ENCODE data around the gene TMEM255A. TPM values are rescaled to one million over a fixed set of nuclear protein-coding genes. Genes with fewer than 3 reads are reported as not detected.

The TMEM255A gene
- total and polyA plus RNA-seq, 2 of the 13 experiments (the other 11 are each of a cell fraction or from before 2014, with no cell fraction given), result 0.13 to 0.40 TPM

DNA sequence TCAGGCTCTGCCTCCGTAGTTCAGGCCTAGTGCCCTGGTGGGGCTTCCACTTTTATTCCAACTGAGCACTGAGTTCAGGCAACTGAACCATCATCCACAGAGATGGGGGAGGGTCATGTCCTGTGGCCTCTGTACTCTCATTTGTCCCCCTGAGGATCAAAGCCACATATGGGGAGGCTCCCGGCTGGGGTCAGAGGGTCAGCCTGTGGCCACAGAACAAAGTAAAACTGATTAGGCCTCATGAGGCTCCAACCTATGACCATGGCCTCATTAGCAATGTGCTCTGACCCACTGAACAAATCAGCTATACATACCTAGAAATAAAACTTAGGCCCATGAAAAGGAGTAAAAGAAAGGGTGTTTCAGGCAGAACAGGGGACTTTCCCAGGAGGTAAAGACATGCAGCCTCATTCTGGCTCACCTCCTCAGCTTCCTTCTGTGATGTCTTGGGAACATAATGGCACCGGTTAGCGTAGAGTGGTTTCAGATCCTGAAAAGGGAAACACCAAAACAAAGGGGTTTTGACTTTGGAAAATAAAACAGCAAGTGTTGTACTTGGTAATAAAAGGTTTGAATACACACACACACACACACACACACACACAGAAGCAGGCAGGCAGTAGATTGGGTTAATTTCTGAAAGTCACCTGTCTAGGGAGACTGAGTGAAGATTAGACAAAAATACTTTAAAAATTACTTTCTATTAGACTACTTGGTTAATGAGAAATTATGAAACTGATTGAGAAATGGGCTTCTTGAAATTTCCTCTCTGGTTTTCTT, 24.3 kb downstream of the TMEM255A start (continued):
- 0 out of 2 replicates have a peak, but pooled peaks have one; percentile 17 for TF ChIP-seq PHF8 (CRISPR knock-in tag; IDR thresholded peaks at IDR 0.05)
- no peak for TF ChIP-seq ZNF235 (CRISPR knock-in tag; IDR thresholded peaks at IDR 0.05; ENCODE audit: borderline replicate concordance)
- TF ChIP-seq HDAC2 (CRISPR knock-in tag; IDR thresholded peaks at IDR 0.05), result peak; percentile 44; the same call in 1 of the 2 replicates
- TF ChIP-seq, protein P1, sequence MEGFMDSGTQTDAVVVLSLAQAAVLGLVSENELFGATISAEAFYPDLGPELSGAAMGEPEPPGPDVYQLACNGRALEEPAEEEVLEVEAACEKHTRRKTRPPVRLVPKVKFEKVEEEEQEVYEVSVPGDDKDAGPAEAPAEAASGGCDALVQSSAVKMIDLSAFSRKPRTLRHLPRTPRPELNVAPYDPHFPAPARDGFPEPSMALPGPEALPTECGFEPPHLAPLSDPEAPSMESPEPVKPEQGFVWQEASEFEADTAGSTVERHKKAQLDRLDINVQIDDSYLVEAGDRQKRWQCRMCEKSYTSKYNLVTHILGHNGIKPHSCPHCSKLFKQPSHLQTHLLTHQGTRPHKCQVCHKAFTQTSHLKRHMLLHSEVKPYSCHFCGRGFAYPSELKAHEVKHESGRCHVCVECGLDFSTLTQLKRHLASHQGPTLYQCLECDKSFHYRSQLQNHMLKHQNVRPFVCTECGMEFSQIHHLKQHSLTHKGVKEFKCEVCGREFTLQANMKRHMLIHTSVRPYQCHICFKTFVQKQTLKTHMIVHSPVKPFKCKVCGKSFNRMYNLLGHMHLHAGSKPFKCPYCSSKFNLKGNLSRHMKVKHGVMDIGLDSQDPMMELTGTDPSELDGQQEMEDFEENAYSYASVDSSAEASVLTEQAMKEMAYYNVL (CRISPR knock-in tag; IDR thresholded peaks at IDR 0.05; ENCODE audit: borderline replicate concordance), result peak; percentile 61; the same call in 1 of the 2 replicates
- no peak for TF ChIP-seq ZNF343 (CRISPR knock-in tag; IDR thresholded peaks at IDR 0.05)
- TF ChIP-seq, protein P2, sequence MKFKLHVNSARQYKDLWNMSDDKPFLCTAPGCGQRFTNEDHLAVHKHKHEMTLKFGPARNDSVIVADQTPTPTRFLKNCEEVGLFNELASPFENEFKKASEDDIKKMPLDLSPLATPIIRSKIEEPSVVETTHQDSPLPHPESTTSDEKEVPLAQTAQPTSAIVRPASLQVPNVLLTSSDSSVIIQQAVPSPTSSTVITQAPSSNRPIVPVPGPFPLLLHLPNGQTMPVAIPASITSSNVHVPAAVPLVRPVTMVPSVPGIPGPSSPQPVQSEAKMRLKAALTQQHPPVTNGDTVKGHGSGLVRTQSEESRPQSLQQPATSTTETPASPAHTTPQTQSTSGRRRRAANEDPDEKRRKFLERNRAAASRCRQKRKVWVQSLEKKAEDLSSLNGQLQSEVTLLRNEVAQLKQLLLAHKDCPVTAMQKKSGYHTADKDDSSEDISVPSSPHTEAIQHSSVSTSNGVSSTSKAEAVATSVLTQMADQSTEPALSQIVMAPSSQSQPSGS (CRISPR knock-in tag; IDR thresholded peaks at IDR 0.05), result 0 out of 2 replicates have a peak, but pooled peaks have one; percentile 22
- TF ChIP-seq ZNF761 (CRISPR knock-in tag; conservative IDR thresholded peaks at IDR 0.05), result no peak
- TF ChIP-seq KAT8 (CRISPR knock-in tag; IDR thresholded peaks at IDR 0.05), result no peak
- peak; percentile 35; the same call in 1 of the 2 replicates for TF ChIP-seq SRF (IDR thresholded peaks at IDR 0.05; ENCODE audit: low read depth, low read length)
- TF ChIP-seq ZNF292 (CRISPR knock-in tag; IDR thresholded peaks at IDR 0.05; ENCODE audit: borderline replicate concordance, low read depth), result 0 out of 2 replicates have a peak, but pooled peaks have one; percentile 26
- TF ChIP-seq PCBP2 (optimal IDR thresholded peaks at IDR 0.05; ENCODE audit: low read depth, low read length, poor library complexity, severe bottlenecking), result no peak
- TF ChIP-seq NCOR1 (IDR thresholded peaks at IDR 0.05; ENCODE audit: borderline replicate concordance, low read length), result peak; percentile 72
- TF ChIP-seq, protein P3, sequence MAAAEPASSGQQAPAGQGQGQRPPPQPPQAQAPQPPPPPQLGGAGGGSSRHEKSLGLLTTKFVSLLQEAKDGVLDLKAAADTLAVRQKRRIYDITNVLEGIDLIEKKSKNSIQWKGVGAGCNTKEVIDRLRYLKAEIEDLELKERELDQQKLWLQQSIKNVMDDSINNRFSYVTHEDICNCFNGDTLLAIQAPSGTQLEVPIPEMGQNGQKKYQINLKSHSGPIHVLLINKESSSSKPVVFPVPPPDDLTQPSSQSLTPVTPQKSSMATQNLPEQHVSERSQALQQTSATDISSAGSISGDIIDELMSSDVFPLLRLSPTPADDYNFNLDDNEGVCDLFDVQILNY (CRISPR knock-in tag; conservative IDR thresholded peaks at IDR 0.05), result no peak
- peak; percentile 62 for TF ChIP-seq ZMYM4 (CRISPR knock-in tag; IDR thresholded peaks at IDR 0.05)
- no peak for TF ChIP-seq EED (CRISPR knock-in tag; IDR thresholded peaks at IDR 0.05)
- TF ChIP-seq HNRNPH1 (optimal IDR thresholded peaks at IDR 0.05; ENCODE audit: low read depth, low read length), result no peak
- TF ChIP-seq, protein P4, sequence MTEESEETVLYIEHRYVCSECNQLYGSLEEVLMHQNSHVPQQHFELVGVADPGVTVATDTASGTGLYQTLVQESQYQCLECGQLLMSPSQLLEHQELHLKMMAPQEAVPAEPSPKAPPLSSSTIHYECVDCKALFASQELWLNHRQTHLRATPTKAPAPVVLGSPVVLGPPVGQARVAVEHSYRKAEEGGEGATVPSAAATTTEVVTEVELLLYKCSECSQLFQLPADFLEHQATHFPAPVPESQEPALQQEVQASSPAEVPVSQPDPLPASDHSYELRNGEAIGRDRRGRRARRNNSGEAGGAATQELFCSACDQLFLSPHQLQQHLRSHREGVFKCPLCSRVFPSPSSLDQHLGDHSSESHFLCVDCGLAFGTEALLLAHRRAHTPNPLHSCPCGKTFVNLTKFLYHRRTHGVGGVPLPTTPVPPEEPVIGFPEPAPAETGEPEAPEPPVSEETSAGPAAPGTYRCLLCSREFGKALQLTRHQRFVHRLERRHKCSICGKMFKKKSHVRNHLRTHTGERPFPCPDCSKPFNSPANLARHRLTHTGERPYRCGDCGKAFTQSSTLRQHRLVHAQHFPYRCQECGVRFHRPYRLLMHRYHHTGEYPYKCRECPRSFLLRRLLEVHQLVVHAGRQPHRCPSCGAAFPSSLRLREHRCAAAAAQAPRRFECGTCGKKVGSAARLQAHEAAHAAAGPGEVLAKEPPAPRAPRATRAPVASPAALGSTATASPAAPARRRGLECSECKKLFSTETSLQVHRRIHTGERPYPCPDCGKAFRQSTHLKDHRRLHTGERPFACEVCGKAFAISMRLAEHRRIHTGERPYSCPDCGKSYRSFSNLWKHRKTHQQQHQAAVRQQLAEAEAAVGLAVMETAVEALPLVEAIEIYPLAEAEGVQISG (CRISPR knock-in tag; IDR thresholded peaks at IDR 0.05), result peak; percentile 22; the same call in 1 of the 2 replicates
- TF ChIP-seq ZSCAN30 (CRISPR knock-in tag; IDR thresholded peaks at IDR 0.05), result no peak
- TF ChIP-seq HNF4A (CRISPR knock-in tag; IDR thresholded peaks at IDR 0.05), result peak; percentile 83
- TF ChIP-seq ATF7 (IDR thresholded peaks at IDR 0.05), result no peak
- TF ChIP-seq ATF7 (CRISPR knock-in tag; IDR thresholded peaks at IDR 0.05), result no peak
- no peak for TF ChIP-seq ZNF205 (CRISPR knock-in tag; IDR thresholded peaks at IDR 0.05)
- no peak for TF ChIP-seq ARNT2 (CRISPR knock-in tag; IDR thresholded peaks at IDR 0.05; ENCODE audit: low read depth)
- no peak for TF ChIP-seq GTF3A (CRISPR knock-in tag; conservative IDR thresholded peaks at IDR 0.05)
